HL-60 (cell line): Measurements from ENCODE around the gene ACACA.
A peak's percentile ranks its signal among the peaks of the same experiment; 100 is the strongest.

Experiments used
- GABPA ChIP-seq: IDR thresholded peaks from 2 replicates; pipeline ENCODE4 v1.6.1; 2012; ENCODE audit warnings: low read depth
- POLR2AphosphoS5 ChIP-seq: IDR thresholded peaks from 2 replicates; pipeline ENCODE4 v1.6.1; 2012; ENCODE audit warnings: low read depth
- TF ChIP-seq, protein P1 (sequence below): IDR thresholded peaks from one replicate; pipeline ENCODE4 v1.5.1; 2011; ENCODE audit warnings: low read length, control low read depth, inconsistent platforms; ENCODE audit not compliant: insufficient read depth

- TF ChIP-seq, protein P1, sequence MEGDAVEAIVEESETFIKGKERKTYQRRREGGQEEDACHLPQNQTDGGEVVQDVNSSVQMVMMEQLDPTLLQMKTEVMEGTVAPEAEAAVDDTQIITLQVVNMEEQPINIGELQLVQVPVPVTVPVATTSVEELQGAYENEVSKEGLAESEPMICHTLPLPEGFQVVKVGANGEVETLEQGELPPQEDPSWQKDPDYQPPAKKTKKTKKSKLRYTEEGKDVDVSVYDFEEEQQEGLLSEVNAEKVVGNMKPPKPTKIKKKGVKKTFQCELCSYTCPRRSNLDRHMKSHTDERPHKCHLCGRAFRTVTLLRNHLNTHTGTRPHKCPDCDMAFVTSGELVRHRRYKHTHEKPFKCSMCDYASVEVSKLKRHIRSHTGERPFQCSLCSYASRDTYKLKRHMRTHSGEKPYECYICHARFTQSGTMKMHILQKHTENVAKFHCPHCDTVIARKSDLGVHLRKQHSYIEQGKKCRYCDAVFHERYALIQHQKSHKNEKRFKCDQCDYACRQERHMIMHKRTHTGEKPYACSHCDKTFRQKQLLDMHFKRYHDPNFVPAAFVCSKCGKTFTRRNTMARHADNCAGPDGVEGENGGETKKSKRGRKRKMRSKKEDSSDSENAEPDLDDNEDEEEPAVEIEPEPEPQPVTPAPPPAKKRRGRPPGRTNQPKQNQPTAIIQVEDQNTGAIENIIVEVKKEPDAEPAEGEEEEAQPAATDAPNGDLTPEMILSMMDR, result peak; percentile 72
- TF ChIP-seq GABPA (no peak), POLR2AphosphoS5 (no peak)
Observed at GRCh38 chr17:37047631-37048104, 359.0 kb downstream of the ACACA start.
